DOHH2 (cell line): ENCODE data around the gene VGF.

Source experiments
- H3F3A ChIP-seq: fragments of 200-600 bp; sonication (generic), shearing (Covaris generic); 2 replicates; pipeline ENCODE4 v1.6.0; 2016; ENCODE audit warnings: antibody characterized with exemption, mild to moderate bottlenecking; ENCODE audit not compliant: control insufficient read depth, insufficient read depth
- H3K27ac ChIP-seq: fragments of 200-600 bp; sonication (generic); 2 replicates; pipeline ENCODE4 v1.5.1; 2014; ENCODE audit warnings: low read depth, mild to moderate bottlenecking, low read length, moderate library complexity
- H3K27me3 ChIP-seq: fragments of 200-600 bp; sonication (generic); 2 replicates; pipeline ENCODE4 v1.6.1; 2014; ENCODE audit warnings: mild to moderate bottlenecking, low read length, mixed read lengths; ENCODE audit not compliant: control insufficient read depth
- H3K36me3 ChIP-seq: fragments of 200-600 bp; sonication (generic); 2 replicates; pipeline ENCODE4 v1.6.1; 2014; ENCODE audit warnings: mild to moderate bottlenecking, low read length, moderate library complexity, mixed read lengths; ENCODE audit not compliant: control insufficient read depth
- H3K4me1 ChIP-seq: fragments of 200-600 bp; sonication (generic); 2 replicates; pipeline ENCODE4 v1.6.1; 2014; ENCODE audit warnings: mild to moderate bottlenecking, low read length, mixed read lengths; ENCODE audit not compliant: control insufficient read depth
- H3K4me2 ChIP-seq: fragments of 200-600 bp; sonication (generic); 2 replicates; pipeline ENCODE4 v1.6.0; 2014; ENCODE audit warnings: mild to moderate bottlenecking, low read length, moderate library complexity
- H3K4me3 ChIP-seq: fragments of 200-600 bp; sonication (generic); 2 replicates; pipeline ENCODE4 v1.5.1; 2014; ENCODE audit warnings: mild to moderate bottlenecking, low read length, mixed read lengths
- H3K79me2 ChIP-seq: fragments of 200-600 bp; sonication (generic); 2 replicates; pipeline ENCODE4 v1.6.1; 2014; ENCODE audit warnings: mild to moderate bottlenecking, low read length, mixed read lengths; ENCODE audit not compliant: control insufficient read depth
- H3K9me2 ChIP-seq: fragments of 200-600 bp; sonication (generic); replicated peaks from 2 replicates; pipeline ENCODE4 v1.6.1; 2014; ENCODE audit warnings: mild to moderate bottlenecking, low read length, mixed read lengths; ENCODE audit not compliant: control insufficient read depth
- H3K9me3 ChIP-seq: fragments of 200-600 bp; sonication (generic); 2 replicates; pipeline ENCODE4 v1.6.1; 2014; ENCODE audit warnings: antibody characterized with exemption, low read length, mixed read lengths; ENCODE audit not compliant: control insufficient read depth, insufficient read depth
- H4K20me1 ChIP-seq: fragments of 200-600 bp; sonication (generic); 2 replicates; pipeline ENCODE4 v1.6.0; 2014; ENCODE audit warnings: low read depth, mild to moderate bottlenecking, antibody characterized with exemption, low read length, moderate library complexity; ENCODE audit not compliant: control insufficient read depth, insufficient read depth
- EZH2phosphoT487 ChIP-seq: fragments of 200-600 bp; sonication (generic); IDR thresholded peaks from 2 replicates; pipeline ENCODE4 v1.6.1; 2017; ENCODE audit warnings: borderline replicate concordance, mild to moderate bottlenecking, antibody characterized with exemption, low read length, moderate library complexity, mixed read lengths
- TF ChIP-seq, protein P1 (sequence below): fragments of 200-600 bp; sonication (generic); IDR thresholded peaks from one replicate; pipeline ENCODE4 v1.5.1; 2014; ENCODE audit warnings: antibody characterized with exemption, mild to moderate bottlenecking, low read depth, low read length; ENCODE audit not compliant: poor library complexity, severe bottlenecking

The VGF gene

GRCh38 chr7:101154693-101155102 is 10.7 kb downstream of the VGF start:
- Histone ChIP-seq H3K9me3 (no peaks in the 10 kb centered on the region), H3K4me3 (peak overlapping the region; percentile 83), H3K79me2 (peaks cover 20% of the 10 kb centered on the region), H3K27ac (peak overlapping the region; percentile 51), H3F3A (peaks cover 20% of the 10 kb centered on the region), H3K4me1 (peaks cover 20% of the 10 kb centered on the region), H3K36me3 (peaks cover 32% of the 10 kb centered on the region), H3K27me3 (peaks cover 12% of the 10 kb centered on the region), H3K4me2 (peak overlapping the region; percentile 96), H3K9me2 (no peaks in the 10 kb centered on the region), H4K20me1 (no peaks in the 10 kb centered on the region)
- TF ChIP-seq, protein P1, sequence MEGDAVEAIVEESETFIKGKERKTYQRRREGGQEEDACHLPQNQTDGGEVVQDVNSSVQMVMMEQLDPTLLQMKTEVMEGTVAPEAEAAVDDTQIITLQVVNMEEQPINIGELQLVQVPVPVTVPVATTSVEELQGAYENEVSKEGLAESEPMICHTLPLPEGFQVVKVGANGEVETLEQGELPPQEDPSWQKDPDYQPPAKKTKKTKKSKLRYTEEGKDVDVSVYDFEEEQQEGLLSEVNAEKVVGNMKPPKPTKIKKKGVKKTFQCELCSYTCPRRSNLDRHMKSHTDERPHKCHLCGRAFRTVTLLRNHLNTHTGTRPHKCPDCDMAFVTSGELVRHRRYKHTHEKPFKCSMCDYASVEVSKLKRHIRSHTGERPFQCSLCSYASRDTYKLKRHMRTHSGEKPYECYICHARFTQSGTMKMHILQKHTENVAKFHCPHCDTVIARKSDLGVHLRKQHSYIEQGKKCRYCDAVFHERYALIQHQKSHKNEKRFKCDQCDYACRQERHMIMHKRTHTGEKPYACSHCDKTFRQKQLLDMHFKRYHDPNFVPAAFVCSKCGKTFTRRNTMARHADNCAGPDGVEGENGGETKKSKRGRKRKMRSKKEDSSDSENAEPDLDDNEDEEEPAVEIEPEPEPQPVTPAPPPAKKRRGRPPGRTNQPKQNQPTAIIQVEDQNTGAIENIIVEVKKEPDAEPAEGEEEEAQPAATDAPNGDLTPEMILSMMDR: peak; percentile 11
- TF ChIP-seq EZH2phosphoT487: no peak

DNA sequence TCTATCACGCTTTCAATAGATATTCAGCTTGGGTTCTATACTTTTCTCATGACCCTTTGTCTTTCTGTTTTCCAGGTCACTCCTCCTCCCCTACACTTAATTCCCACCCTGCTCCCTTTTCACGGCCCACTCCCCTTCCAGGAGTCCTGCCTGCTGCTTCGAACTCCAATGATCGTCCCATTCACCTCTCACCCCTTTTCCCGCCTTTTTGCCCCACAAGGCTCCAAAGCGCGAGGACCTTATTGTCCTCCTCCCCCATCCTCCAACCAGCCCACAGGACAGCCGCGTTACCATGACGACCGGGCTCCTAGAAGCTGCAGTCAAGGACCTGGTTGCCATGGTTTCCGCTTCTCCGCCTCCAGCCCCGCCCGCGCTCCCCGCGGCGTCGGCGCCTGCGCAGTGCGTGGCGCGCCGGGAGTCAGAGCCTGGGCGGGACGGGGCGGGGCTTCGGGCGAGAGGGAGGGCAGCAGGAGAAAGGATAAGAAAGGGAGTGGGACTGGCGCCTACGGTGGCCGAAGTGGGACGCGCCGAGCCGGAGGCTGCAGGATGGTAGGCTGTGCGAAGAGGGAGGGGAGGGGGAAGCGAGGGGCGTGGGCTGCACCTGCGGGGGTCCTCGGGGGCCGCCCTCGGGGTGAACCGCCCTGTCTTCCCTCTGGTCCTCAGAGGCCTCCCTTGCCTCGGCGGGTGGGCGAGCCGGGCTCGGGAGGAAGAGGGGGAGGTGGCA is 11.2 kb downstream of the VGF start, which contains the start of gene AP1S1:
TSS of gene AP1S1 (plus strand) at position 508 of the 724 bp plus-strand sequence. CDS start at position 547, 39 bp downstream.
- Histone ChIP-seq H3K27me3 (peaks cover 18% of the 10 kb centered on the region), H4K20me1 (no peaks in the 10 kb centered on the region), H3K79me2 (peaks cover 20% of the 10 kb centered on the region), H3K36me3 (peaks cover 30% of the 10 kb centered on the region), H3K9me2 (no peaks in the 10 kb centered on the region), H3K4me2 (peak within 1 kb of the TSS; percentile 96), H3K9me3 (no peaks in the 10 kb centered on the region), H3K4me3 (peak within 1 kb of the TSS; percentile 83), H3K27ac (peak within 1 kb of the TSS; percentile 51), H3K4me1 (peaks cover 20% of the 10 kb centered on the region), H3F3A (peaks cover 20% of the 10 kb centered on the region)
- no peak for TF ChIP-seq EZH2phosphoT487
- TF ChIP-seq, protein P1: no peak

GRCh38 chr7:101151908-101152651 is 13.3 kb downstream of the VGF start:
- H3K9me3 ChIP-seq: no peaks in the 10 kb centered on the region
- peaks cover 15% of the 10 kb centered on the region for H3F3A ChIP-seq
- H3K4me1 ChIP-seq: peaks cover 20% of the 10 kb centered on the region
- no peak overlapping the region for H3K4me2 ChIP-seq
- no peaks in the 10 kb centered on the region for H3K9me2 ChIP-seq
- peaks cover 12% of the 10 kb centered on the region for H3K36me3 ChIP-seq
- peaks cover 20% of the 10 kb centered on the region for H3K79me2 ChIP-seq
- no peak overlapping the region for H3K27ac ChIP-seq
- no peaks in the 10 kb centered on the region for H4K20me1 ChIP-seq
- TF ChIP-seq, protein P1: no peak
- no peak for TF ChIP-seq EZH2phosphoT487
- H3K27me3 ChIP-seq: peaks cover 34% of the 10 kb centered on the region
- H3K4me3 ChIP-seq: no peak overlapping the region
